NCI-H526 treated with DMSO at 0.1 percent for 48 hours (cell line): ENCODE results near the gene XRCC1.
"Not testable (repeated sequence)": the region's sequence is repeated elsewhere in the genome, so short reads cannot be mapped to it uniquely, and the experiment has no call there.

Source experiments
- DNase-seq: peaks from one replicate; lab custom pipeline; 2025; lab: John Stamatoyannopoulos, UW

Gene XRCC1

DNA sequence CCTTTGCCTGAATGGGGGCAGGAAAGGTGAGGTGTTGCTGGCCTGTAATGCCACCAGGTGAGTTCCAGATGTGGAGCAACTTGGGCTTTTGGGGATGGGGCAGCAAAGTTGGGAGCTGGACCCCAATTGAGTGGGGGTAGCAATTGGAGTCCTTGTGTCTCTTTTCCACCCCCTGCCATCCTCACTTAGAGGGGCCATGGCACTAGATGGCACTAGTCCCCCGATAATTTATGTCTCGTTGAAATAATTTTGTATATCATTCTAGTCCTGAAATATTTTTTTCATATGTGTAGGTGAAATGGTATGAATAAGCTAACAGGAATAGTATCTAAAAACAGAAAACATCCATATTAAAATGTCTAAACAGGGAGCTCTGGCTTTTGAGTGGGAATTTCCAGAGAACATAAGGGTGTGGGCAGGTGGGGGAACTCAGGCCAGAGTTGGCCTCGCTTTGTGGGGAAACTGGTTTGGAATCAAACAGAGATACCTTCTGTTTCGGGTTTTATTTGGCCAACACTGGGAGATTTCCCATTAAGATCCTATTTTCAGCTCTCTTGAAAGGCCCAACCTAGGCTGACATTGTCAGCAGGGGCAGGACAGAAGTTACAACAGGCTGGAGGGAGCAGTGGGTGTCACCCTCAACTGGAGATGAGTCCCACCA, 24.4 kb upstream of the XRCC1 start:
- no peak for DNase-seq

DNA sequence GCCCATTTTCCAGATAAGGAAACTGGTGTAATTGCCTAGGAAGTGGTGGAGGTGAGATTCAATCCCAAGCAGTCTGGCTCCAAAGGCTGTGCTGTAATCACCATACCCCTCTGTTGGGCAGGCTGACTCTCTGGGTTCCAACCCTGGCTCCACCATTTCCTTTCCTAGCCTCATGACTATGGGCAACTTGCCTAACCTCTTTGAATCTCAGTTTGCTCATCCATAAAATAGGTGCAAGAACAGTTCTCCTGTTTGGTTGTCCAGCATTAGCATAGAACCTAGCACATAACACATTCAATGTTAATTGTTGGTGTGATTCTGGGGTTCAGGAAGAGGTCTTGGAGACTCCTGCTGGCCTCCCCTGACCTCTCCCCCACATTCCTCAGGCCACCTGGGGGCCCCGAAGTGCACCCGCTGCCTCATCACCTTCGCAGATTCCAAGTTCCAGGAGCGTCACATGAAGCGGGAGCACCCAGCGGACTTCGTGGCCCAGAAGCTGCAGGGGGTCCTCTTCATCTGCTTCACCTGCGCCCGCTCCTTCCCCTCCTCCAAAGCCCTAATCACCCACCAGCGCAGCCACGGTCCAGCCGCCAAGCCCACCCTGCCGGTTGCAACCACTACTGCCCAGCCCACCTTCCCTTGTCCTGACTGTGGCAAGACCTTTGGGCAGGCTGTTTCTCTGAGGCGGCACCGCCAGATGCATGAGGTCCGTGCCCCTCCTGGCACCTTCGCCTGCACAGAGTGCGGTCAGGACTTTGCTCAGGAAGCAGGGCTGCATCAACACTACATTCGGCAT, 23.3 kb upstream of the XRCC1 start:
- DNase-seq, result no peak

DNA sequence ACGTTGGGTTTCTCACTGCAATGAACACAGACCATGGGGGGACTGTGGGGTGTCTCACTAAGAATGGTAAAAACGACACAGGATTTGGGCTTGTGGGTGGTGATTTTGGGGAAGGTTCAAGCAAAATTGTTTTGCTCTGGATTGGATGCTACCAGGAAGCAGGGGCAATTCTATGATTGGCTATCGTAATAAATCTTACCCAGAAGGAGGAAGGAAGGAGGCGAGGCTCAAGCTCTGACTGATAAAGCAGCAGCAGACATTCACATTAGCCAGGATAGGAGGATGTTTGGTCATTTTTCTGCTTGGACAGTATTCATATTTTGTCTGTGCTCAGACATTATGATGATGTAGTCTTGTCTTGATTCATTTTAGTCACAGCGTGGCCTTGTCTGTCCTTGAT, 22.5 kb upstream of the XRCC1 start:
- DNase-seq, result no peak

DNA sequence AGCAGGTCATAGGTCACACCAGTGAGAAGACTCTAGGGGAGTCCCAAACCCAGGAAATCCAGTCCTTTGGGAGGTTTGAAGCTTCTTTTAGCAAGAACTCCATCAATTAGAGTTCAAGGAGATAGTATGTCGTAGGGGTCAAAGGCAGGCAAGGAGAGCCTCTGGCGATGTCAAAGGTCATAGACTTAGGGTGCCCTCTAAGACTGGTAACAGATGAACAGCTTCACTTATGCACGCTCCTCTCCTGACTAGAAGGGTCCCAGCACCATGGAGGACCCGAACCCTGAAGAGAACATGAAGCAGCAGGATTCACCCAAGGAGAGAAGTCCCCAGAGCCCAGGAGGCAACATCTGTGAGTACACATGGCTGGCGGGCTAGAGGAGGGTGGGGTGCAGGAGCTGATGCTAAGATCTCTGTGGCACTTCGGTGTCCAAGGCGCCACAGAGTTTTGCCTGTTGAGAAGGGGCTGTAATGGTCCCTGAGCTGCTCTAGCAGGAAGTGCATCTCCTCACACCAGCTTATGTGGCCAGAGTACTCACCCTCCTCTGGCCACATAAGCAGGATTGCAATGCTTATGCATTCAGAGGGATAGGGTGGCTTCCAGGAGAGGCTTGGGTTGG, 21.6 kb upstream of the XRCC1 start:
- no peak for DNase-seq

DNA sequence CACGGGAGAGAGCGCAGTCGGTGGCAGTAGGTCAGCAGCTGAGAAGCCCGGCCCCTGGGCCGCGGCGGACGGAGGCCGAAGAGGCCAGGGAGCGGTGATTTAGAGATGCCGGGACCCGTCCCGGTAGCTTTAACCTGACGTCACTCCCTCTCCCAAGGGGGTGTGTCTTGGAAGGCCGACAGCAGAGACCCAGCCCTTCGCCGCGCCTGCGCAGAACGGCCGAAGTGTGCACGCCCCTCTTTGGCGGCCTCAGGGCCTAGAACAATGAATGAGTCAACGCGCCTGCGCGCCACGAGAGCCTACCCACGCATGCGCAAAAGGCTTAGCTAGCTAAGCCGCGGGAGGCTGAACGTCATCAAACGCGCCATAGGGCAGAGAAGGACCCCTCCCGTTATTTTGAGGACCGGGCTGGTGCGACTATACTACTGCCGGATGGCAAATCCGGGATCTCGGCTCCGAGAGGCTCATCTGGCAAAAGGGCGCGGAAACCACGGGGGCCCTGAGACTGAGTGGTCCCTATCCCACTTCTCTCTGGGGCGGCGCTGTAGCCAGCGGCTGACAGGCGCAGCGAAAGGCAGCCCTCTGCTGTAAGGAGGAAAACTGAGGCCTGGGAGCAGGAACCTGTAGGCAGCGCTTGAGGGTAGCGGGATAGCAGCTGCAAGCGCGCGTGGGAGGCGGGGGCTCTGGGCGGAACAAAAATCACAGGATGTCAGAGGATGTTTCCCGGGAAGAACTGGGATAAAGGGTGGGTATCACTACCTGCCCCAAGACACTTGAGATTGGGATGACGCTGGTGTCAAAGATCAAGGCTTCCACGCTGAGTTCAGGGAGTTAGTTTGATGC, 20.9 kb upstream of the XRCC1 start, which contains the start of the genes IRGQ and ZNF576:
IRGQ (minus strand) TSS at position 136 of the 843 bp plus-strand sequence. CDS start 796 bp downstream, outside the sequence.
ZNF576 (plus strand) TSS at position 597 of the 843 bp plus-strand sequence. CDS start 514 bp downstream, outside the sequence.
- DNase-seq, result peak; percentile 99

DNA sequence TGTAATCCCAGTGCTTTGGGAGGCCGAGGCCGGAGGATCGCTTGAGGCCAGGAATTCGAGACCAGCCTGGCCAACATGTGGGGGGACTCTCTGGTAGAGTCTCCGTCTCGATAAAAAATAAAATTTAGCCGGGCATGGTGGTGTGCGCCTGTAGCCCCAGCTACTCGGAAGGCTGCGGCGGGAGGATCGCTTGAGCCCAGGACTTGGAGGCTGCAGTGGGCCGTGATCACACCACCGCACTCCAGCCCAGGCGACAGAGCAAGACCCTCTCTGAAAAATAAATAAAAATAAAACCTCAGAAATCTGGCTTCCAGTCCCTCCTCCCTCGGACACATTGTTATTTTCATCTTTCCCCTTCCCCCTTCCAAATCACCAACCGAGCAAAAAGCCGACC, 20.3 kb upstream of the XRCC1 start:
- no peak for DNase-seq

DNA sequence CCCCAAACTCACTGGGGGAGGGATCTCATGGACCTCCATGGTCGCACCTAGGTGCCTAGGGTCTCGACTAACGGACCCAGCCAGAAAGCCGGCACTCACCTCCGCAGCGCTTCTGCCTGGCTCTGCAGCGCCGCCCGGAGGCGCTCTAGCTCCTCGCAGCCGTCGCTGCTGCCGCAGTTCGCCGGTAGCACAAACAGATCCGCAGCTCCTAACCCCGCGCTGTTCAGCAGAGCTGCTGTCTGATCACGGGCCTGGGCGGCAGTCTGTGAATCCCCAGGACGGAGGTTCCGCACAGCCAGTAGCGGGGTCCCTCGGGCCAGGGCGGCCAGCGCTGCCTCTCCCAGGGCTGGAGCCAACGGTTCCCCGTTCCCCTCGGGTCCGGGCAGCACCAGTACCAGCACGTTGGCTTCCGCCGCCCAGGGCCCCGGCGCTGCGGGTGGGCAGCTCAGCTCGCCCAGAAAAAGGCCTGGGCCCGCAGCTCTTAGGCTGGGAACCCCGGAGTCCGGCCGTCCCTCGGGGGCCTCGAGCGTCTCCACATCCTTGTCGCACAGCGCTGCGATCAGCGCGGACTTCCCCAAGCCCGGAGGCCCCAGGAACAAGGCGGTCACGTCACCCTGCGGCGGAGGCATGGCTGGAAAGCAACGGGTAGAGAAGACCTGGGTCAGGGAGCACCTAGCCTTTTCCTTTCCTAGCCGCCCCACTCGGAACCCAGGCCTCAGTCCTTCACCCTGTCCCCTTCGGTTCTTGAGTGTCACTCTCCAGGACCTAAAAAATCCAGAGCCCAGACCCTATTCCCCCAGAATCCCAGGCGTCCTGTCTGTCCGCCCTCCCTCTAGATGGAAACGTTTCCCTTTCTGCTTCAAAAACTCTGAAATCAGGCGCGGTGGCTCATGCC, 19.6 kb upstream of the XRCC1 start:
- peak; percentile 59 for DNase-seq

DNA sequence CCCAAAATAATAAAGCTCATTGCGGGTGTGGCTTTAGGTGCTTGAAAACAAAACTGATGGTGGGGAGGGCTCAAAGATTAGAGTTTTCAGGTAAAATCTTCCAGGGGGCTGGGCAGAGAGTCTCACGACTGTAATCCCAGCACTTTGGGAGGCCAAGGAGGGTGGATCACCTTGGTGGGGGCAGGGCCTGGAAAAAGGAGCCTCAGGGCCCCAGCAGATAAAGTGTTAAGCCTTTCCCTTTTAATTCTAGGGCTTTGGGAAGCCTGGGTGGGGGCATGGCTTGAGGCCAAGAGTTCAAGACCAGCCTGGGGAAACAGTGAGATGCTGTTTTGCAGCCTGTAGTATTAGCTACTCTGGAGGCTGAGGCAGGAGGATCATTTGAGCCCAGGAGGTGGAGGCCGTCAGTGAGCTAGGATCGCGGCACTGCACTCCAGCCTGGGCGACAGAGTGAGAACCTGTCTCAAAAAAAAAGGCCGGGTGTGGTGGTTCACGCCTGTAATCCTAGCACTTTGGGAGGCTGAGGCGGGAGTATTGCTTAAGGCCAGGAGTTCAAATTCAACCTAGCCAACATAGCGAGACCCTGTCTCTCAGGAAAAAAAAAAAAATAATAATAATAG, 18.9 kb upstream of the XRCC1 start:
- DNase-seq, result no peak

DNA sequence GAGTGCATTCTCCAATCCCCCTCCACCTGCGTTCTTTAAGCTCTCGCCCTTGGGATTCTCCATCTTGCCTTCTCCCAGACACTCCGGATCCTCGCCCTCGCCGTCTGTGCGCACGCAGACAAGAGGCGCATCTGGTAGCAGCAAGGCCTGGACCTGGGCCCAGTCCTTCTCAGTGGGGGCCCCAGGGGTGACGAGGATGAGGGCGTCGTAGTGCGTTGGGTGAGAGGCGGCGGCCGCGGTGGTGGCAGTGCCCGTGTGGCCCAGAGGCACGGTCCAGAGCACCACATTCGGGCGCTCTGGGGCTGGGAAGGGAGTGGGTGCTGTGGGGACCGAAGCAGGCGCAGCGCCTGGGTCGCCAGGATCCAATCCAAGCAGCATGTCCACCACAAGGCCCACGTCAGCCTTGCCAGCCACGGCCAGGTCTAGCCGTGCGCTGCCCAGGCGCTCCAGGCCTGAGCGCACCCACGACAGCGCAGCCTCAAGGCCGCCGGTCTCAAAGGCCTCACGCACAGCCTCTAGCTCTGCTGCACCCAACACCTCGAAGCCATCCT, 17.5 kb upstream of the XRCC1 start:
- no peak for DNase-seq

DNA sequence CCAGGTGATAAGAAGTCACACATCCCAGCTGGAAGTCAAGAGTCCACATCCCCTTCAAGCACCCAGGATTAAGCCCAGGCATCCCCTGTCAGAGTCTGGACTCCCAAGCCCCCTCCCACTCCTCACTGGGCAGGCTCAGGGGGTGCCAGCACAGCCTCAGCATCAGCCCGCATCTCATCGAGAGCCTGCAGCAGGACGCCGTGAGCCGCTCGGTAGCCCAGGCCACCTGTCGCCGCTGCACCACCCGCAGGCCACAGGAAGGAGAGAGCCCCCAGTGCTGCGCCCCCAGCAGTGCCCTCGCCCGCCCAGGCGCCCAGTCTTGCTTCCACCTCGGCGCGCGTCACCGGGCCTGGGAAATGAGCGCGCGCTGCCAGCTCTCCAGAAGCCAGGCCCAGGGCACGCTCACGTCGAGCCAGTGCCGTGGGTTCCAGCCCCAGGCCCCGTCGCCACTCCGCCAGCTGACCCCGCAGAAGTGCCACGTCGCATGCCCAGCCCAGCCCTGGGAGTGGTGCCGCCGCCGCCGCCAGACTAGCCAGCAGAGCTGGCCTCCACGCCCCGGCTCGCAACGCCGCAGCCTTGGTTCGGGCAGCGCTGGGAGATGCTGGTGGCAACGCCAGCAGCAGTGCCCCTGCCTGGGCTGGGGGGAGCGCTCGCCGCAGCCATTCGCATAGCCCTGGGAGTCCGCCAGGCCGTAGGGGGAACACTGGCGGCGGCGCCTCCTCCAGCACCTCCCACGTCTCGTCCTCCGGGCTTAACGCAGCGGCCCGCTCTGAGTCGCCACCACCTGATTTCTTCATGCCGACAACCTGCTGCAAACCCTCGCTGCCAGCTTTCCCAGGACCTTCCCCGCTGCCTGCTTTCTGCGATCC, 16.8 kb upstream of the XRCC1 start:
- no peak for DNase-seq

DNA sequence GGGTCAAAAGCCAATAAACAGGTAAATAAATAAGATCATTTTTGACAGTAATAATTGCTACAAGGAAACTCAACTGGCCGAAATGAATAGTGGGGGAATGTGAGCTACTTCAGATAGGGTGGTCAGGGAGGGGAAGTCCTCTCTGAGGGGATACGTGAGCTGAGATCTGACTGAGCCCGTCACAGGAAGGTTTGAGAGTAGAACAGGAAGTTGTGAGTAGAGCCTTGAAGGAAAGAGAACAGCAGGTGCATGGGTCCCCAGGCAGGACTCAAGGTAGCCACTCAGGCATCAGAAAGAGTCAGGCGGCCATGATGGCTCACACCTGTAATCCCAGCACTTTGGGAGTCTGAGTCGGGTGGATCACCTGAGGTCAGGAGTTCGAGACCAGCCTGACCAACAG, 14.4 kb upstream of the XRCC1 start:
- no peak for DNase-seq

DNA sequence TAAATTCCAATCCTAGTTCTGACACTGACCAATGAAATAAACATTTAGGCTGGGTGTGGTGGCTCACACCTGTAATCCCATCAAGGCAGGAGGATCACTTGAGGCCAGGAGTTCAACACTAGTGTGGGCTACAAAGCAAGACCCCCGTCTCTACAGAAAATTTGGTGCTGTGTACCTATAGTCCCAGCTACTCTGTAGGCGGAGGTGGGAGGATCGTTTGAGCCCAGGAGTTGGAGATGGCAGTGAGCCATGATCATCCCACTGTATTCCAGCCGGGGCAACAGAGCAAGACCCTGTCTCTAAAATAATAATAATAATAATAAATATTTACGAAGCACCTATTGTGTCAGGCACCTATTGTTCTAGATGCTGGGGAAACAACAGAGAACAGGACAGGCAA, 13.9 kb upstream of the XRCC1 start:
- DNase-seq, result no peak

DNA sequence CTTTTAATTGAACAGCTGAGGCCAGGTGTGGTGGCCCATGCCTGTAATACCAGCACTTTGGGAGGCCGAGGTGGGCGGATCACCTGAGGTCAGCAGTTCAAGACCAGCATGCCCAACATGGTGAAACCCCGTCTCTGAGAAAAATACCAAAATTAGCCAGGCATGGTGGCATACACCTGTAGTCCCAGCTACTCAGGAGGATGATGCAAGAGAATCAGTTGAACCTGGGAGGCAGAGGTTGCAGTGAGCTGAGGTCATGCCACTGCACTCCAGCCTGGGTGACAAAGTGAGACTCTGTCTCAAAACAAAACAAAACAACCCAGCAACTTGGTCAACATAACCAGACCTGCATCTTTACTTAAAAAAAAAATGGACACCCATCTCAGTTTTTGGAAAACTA, 11.7 kb upstream of the XRCC1 start:
- not testable (repeated sequence) for DNase-seq

DNA sequence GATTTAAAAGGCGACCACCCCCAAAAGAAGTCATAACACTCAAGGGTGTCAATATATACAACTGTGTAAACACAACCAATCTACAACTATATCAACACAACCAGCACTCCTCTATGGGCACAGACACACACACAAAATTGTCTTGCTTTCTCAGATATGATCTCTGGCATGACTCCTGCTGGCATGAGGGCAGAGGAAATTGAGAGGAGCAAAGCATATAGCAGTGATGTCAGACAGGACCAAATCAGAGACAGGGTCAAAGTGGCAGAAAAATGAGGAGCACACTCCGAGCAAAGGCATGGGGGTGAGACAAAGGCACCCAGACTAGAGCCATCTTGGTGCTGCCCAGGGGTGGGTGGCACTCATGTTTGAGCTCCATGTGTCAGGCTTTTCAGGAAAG, 11.0 kb upstream of the XRCC1 start:
- no peak for DNase-seq

DNA sequence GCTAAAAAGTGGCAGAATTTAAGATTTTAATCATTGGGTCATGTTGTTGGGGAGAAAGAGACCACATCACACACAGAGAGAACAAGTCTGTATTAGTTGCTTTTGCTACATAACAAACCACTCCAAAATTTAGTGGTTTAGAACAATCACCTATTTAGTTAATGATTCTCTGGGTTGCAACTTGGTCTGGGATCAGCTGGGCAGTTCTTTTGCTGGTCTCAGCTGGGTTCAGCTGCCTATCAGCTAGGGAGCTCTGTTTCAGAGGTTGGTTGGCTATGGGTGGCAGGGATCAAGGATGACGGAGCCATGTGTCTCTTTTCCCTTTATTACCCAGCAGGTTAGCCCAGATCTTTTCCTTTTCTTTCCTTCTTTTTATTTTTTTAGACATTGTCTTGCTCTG, 9.2 kb upstream of the XRCC1 start:
- DNase-seq, result no peak

DNA sequence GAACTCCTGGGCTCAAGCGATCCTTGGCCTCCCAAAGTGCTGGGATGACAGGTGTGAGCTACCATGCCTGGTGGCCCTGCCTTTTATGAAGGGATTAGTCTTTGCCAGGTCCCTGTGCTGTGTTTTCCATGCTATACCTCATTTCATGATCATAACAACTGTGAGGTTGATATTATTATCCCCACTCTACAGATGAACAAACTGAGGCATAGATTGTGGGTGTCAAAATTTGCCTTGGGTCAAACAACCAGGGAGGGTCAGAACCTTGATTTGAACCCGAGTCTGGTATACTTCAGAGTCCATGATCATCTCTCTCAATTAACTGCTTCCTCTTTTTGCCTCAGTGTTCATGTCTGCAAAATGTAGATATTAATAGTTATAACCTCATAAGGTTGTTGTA, 7.2 kb upstream of the XRCC1 start:
- no peak for DNase-seq

DNA sequence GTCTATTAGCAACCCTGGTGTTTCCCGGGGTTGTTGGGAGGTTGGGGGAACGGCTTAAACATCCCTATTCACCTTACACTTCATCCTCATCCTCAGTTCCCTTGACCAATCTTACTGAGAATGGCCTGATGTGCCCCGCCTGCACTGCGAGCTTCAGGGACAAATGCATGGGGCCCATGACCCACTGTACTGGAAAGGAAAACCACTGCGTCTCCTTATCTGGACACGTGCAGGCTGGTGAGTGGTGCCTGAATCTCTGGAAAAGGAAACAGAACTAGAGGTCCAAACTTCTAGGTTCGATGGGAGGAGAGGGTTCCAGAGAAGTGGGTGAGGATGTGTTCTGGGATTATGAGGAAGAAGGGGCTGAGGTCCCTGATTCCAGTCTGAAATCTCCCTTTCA, 6.1 kb upstream of the XRCC1 start:
- no peak for DNase-seq

DNA sequence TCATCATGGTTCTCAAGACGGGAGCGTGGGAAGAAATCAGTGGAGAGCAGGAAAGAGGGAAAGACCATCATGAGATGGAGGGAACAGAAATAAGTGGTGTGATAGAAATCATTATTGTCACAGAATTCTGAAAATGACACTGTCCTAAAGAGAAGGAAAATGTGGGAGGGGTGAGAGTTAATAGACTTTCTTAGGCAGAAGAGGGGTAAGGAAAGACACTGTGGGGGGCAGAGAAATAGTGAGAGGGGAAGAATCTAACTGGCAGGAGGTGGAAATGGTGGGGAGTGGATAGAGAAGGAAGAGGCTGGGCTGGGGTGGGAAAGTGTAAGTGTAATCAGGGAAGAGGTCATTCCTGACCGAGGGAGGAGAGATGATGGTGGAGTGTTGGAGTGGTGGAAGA, 3.5 kb upstream of the XRCC1 start:
- no peak for DNase-seq
